GM18858 (cell line): Measurements from ENCODE around the gene KRTAP10-3.

Experiments
- ATAC-seq: cut with Tn5 transposase; IDR thresholded peaks from one replicate; pipeline ENCODE4 v1.9.1; 2021; ENCODE audit not compliant: unreplicated experiment

The KRTAP10-3 gene

DNA sequence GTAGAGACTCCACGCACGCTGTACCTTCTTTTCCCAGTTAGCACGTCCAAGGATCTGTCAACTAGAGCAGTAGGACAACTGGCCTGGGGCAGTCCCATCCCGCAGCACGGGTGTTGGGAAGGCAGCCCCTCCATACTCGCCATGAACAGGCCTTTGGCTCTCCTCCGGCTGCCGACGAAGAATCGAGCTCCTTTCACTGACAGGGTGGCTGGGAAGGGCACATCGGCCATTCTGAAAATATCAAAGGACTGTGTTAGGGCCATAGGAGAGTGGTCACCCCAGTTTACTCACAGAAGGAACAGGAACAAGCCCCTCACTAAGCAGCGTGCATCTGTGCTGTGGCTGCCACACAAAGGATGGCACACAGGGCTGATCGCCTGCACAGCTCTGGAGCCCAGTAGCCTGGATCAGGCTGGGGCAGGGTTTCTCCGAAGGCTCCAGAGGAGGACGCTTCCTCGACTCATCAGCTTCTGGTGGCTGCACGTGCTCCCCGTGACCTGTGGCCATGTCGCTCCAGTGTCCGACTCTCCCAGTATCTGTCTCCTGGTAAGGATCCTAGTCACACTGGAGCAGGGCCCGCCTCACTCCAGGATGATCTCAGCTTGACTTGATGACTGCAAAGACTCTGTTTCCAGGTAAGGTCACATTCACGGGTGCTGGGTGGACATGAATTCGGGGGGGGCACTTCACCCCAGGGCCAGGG is 27.5 kb downstream of the KRTAP10-3 start:
- ATAC-seq: no peak

DNA sequence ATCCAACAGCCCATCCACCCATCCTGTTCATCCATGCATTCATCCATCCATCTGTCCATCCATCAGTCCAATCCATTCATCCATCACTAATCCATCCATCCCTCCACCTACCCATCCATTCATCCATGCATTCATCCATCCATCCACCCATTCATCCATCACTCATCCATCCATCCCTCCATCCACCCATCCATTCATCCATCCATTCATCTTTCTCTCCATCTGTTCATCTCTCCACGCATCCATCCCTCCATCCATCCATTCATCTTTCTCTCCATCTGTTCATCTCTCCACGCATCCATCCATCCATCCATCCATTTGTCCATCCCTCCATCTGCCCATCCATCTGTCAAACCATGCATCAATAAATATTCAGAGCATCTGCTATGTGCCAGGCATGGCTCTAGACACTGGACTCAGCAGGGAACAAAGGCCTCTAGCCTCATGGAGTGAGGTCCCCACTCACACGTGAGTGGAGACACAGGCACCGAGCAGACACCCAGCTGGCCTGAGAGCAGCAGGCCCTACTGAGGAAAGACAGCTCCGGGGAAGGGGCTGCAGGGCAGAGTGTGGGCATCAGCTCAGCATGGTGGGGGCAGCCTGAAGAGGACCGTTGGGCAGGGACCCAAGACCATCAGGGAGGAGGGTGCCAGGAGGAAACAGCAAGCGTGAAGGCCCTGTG is 28.2 kb downstream of the KRTAP10-3 start:
- no peak for ATAC-seq

DNA sequence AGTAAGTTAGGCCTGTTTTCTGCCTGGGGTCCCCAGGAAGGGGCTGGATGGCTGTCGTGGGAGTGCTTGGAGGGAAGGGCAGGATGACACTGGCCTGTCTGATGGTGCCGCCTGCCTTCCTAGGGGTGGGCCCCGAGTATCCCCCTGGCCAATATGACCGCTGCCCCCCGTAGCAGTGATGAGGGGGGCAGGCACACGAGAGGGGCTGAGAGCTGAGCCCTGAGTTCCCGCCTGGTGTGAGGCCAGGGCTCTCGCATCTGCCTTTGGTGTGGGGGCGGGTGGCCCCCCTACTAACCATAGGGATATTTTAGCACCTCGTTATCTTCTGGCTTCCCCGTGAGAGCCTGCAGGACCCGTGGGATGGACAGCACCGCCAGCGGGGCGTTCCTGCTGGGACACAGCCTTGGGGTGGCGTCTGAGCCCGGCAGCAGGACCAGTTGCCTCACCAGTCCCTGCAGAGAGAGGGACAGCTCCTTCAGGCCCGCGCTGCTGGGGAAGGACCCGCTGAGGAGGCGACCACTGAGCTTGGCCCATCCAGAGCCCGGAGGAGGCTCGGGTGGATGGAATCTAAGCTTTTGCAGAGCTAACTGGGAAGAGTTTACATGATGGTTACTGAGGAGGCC is 29.0 kb downstream of the KRTAP10-3 start:
- ATAC-seq: no peak

DNA sequence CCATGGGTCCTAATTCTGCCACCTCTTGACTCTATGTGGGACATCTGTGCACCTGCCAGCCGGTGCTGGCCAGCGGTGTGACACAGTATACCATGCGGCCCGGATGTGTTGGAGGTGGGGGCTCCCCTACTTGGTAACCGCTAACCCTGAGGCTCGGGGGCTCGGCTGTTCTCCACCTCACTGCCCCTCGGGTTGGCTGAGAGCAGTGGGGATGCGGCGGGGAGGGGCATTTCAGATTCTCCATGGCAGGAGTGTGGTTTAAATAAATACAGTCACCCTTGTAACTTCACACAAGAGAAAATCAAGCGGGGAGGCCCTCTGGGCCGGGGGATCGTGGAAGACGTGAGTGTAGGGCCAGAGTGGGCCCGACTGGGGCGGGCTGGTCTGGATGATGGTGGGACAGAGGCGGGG is 29.6 kb downstream of the KRTAP10-3 start:
- ATAC-seq: no peak

GRCh38 chr21:44528634-44528995 is 30.0 kb downstream of the KRTAP10-3 start:
- no peak for ATAC-seq

GRCh38 chr21:44527983-44528633 is 30.5 kb downstream of the KRTAP10-3 start:
- ATAC-seq: no peak

- ATAC-seq: no peak
These were observed 31.2 kb downstream of the KRTAP10-3 start for GRCh38 chr21:44527156-44527982.

DNA sequence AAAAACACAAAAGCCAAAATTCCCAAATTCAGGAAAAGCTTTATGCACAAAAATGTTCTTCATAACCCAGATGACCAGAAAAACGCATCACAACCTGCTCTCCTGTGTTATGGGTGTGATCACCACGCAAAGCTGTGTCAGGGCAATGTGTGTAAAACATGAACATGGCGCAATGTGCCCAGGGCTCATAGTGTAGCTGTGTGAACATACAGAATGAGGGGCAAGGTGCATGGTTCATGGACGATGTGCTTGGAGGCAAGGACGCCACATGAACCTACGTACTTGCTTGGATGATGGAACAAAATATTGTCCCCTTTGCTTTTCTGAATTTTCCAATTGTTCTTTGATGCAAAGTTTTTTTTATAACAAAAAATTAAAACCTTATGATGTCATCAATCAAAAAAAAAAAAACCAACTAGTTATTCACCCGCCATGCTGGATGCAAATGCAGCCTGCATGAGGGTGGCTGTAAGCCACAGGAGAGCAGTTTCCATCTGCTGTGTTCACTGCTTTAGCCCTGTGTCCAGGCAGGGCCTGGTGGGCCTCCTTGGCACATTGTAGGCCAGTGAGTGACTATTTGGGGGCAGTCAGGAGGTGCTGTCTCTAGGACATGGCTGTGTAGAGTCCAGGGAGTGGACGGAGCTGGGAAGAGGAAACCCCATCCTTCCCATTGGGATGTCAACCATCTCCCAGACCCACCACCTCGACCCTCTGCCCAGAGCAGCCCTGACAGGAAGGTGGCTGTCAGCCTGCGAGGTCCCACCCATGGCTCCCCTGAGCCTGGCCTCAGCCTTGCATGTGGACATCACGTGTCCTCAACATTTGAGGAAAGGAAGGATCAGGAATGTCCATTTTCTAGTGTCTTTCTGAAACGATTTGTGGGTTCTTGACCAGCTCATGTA is 32.2 kb downstream of the KRTAP10-3 start:
- ATAC-seq: no peak

DNA sequence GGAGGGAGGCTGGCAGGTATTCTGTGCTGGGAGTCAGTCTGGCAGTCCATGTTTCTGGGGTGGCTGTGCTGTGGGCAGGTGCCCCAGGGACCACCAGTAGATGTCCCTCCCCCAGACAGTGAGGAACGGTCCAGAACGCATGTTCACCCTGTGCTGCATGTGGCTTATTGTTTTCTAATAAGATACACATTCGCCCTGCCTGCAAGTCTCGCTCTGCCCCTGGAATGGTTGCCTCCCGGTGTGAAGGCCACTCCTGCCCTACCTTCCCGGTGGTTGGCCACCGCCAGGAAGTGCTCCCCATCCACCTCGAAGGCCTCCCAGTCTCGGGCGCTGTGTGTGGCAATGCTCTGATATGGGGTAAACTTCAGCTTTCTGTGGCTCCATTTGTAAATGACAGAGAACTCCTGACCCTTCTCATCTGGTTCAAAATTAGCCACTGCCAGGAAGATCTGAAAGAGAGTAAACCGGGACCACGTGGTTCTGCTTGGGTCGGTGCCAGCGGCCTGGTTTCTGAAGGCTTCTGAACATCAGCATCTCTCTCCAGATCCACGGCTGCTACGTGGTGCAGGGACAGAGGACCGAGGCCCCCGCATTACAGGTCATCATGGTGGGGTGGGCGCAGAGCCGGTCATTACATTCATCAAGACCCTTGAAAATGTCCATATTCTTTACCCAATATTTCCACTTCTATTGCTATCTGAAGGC is 33.1 kb downstream of the KRTAP10-3 start:
- no peak for ATAC-seq

DNA sequence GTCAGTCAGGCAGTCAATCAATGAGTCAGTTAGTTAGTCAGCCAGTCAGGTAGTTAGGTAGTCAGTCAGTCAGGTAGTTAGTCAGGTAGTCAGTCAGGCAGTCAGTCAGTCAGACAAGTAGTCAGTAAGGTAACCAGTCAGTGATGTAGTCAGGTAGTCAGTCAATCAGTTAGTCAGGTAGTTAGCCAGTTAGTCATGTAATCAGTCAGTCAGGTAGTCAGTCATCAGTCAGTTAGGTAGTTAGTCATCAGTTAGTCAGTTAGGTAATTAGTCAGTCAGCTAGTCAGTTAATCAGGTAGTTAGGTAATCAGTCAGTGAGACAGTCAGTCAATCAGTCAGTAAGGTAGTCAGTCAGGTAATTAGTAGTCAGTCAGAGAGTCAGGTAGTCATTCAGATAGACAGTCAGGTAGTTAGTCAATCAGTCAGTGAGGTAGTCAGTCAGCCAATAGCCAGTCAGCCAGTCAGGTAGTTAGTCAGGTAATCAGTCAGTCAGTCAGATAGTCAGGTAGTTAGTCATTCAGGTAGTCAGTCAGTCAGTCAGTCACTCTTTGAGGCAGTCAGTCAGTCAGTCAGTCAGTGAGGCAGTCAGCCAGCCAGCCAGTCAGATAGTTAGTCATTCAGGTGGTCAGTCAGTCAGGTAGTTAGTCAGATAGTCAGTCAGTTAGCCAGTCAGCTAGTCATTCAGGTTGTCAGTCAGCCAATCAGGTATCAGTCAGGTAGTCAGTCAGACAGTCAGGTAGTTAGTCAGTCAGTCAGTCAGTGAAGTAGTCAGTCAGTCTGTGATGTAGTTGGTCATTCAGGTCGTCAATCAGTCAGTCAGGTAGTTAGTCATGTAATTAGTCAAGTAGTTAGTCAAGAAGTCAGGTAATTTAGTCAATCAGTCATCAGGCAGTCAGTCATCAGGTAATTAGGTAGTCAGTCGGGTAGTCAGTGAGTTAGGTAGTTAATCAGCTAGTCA is 33.9 kb downstream of the KRTAP10-3 start:
- no peak for ATAC-seq

GRCh38 chr21:44523567-44524413 is 34.8 kb downstream of the KRTAP10-3 start:
- ATAC-seq: no peak

DNA sequence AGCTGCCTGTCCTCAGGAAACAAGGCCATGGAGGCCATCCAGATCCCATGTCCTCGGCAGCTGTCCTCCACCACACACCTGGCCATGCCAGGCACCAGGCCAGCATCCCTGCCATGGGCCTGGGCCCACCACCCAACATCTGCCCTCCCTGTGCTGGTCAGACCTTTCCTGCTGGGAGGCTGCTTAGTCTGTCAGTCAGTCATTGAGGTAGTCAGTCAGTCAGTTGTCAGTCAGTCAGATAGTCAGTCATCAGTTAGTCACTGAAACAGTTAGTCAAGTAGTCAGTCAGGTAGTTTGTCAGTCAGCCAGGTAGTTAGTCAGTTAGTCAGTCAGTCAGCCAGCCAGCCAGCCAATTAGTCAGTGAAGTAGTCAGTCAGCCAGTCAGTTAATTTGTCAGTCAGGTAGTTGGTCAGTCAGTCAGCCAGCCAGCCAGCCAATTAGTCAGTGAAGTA is 35.8 kb downstream of the KRTAP10-3 start:
- ATAC-seq: no peak

- ATAC-seq: no peak
These were observed 36.5 kb downstream of the KRTAP10-3 start for GRCh38 chr21:44521928-44522752.

DNA sequence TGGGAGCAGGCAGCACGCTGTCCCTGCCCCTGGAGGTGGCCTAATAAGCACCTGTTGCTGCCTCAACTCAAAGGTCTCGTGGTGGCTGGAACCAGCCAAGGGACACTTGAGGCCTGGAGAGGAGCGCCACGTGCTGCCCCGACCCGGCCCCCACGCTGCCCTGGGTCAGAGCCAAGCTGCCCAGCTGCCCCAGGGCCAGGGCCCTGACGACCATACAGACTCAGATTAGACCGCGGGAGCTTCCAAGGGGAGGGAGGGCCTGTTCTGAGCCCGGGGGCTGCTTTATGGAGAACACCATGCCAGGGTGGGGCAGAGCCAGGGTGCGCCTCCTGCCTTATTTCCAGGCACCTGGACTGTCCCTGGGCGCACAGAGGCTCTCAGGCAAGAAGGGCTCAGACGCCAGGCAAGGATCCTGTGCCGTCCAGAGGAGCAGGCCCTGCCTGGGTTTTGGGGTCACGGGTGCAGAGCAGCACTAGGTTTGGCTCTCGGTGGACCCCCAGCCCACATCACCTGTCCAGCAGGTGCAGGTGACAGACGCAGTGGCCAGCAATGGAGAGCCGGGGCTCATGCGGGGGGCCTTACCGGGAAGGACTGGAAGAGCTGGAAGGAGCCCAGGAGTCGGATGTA is 37.2 kb downstream of the KRTAP10-3 start:
- no peak for ATAC-seq

- no peak for ATAC-seq
These were observed 38.0 kb downstream of the KRTAP10-3 start for GRCh38 chr21:44520326-44521300.
